Mucosa of stomach (tissue), 1 donor: ENCODE measurements around the gene RAB26.
A peak's percentile ranks its signal among the peaks of the same experiment; 100 is the strongest.

Experiments
- H3K27me3 ChIP-seq: one replicate; pipeline ENCODE4 v1.7.0; 2013; ENCODE audit warnings: mild to moderate bottlenecking, low read length; ENCODE audit not compliant: control insufficient read depth, insufficient read depth
- H3K36me3 ChIP-seq: one replicate; pipeline ENCODE4 v1.7.0; 2013; ENCODE audit warnings: low read length; ENCODE audit not compliant: control insufficient read depth, insufficient read depth
- H3K4me1 ChIP-seq: one replicate; pipeline ENCODE4 v1.7.0; 2013; ENCODE audit warnings: mild to moderate bottlenecking, low read length; ENCODE audit not compliant: control insufficient read depth, insufficient read depth
- H3K4me3 ChIP-seq: one replicate; pipeline ENCODE4 v1.7.0; 2013; ENCODE audit warnings: low read length
- H3K9ac ChIP-seq: one replicate; pipeline ENCODE4 v1.7.0; 2013; ENCODE audit warnings: mild to moderate bottlenecking, low read length, moderate library complexity
- H3K9me3 ChIP-seq: one replicate; pipeline ENCODE4 v1.7.0; 2013; ENCODE audit warnings: mild to moderate bottlenecking, low read length, moderate library complexity; ENCODE audit not compliant: control insufficient read depth
- donor health status: Pancreatic carcinoma.

Gene RAB26

GRCh38 chr16:2151188-2152091, 3.0 kb downstream of the RAB26 start:
- no peak overlapping the region for H3K4me3 ChIP-seq
- H3K27me3 ChIP-seq, result no peaks in the 10 kb centered on the region
- H3K9ac ChIP-seq, result peak overlapping the region; percentile 3
- no peaks in the 10 kb centered on the region for H3K9me3 ChIP-seq
- H3K4me1 ChIP-seq, result peaks cover 70% of the 10 kb centered on the region
- no peaks in the 10 kb centered on the region for H3K36me3 ChIP-seq

DNA sequence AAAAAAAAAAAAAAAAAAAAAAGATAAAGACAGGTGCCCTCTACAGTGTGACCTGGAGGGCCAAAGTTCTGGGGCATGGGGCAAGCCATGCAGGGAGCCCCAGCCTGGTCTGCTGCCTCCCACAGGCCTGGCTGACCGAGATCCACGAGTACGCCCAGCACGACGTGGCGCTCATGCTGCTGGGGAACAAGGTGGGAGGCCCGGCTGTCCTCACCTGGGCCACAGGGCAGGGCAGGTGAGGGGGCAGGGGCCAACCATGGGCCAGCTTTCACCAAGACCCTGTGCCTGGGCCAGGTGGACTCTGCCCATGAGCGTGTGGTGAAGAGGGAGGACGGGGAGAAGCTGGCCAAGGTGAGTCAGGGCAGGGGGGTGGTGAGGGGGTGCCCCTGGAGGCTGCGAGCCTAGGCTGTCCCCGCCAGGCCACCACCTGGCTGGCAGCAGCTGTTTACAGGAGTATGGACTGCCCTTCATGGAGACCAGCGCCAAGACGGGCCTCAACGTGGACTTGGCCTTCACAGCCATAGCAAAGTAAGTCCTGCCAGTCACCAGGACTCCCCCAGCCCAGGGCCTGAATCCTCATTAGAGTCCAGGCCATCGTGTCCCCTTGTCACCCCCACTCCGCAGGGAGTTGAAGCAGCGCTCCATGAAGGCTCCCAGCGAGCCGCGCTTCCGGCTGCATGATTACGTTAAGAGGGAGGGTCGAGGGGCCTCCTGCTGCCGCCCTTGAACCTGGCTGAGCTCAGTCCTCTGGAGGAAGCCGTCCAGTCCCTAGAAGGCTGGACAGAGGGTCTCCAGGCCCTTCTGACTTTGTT, 4.5 kb downstream of the RAB26 start:
- H3K27me3 ChIP-seq, result no peaks in the 10 kb centered on the region
- peak overlapping the region; percentile 52 for H3K4me3 ChIP-seq
- H3K36me3 ChIP-seq, result no peaks in the 10 kb centered on the region
- H3K9me3 ChIP-seq, result no peaks in the 10 kb centered on the region
- H3K9ac ChIP-seq, result peak overlapping the region; percentile 72
- H3K4me1 ChIP-seq, result peaks cover 76% of the 10 kb centered on the region

DNA sequence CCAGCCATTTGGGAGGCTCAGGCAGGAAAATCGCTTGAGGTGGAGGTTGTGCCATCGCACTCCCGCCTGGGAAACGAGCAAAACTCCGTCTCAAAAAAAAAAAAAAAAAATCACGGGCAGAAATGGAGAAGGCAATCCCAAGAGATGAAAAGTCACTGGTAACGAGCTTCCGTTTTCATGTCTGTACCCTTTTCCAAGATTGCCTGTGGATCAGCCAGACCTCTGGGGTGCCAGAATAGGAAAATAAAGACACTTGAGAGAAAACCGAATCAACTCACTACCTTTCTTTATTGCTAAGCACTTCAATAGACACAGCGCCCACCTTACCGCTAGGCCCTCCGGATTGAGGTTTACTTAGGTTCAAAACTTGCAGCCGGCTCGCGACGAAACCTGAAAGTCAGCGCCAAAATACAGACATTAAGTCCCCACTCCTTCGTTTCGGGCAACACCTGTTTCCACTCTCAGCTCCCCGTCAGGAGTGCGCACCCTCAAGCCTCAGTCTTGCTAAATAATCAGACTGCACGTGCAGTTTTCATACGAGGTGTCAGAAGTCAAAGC, 6.2 kb downstream of the RAB26 start:
- H3K4me3 ChIP-seq, result peak overlapping the region; percentile 52
- peaks cover 79% of the 10 kb centered on the region for H3K4me1 ChIP-seq
- H3K9ac ChIP-seq, result peak overlapping the region; percentile 72
- H3K9me3 ChIP-seq, result no peaks in the 10 kb centered on the region
- no peaks in the 10 kb centered on the region for H3K36me3 ChIP-seq
- no peaks in the 10 kb centered on the region for H3K27me3 ChIP-seq

GRCh38 chr16:2155091-2155950, 6.9 kb downstream of the RAB26 start, which contains the start of gene TRAF7:
Gene TRAF7, plus strand, starts transcription at chr16:2155782. Its CDS starts 8,139 bp downstream, at chr16:2163921.
- Histone ChIP-seq H3K4me3 (peak within 1 kb of the TSS; percentile 72), H3K9ac (peak within 1 kb of the TSS; percentile 72), H3K36me3 (no peaks in the 10 kb centered on the region), H3K9me3 (no peaks in the 10 kb centered on the region), H3K4me1 (peaks cover 79% of the 10 kb centered on the region), H3K27me3 (no peaks in the 10 kb centered on the region)

- no peaks in the 10 kb centered on the region for H3K9me3 ChIP-seq
- no peaks in the 10 kb centered on the region for H3K27me3 ChIP-seq
- H3K4me1 ChIP-seq, result peaks cover 78% of the 10 kb centered on the region
- peak overlapping the region; percentile 66 for H3K9ac ChIP-seq
- peak overlapping the region; percentile 72 for H3K4me3 ChIP-seq
- H3K36me3 ChIP-seq, result no peaks in the 10 kb centered on the region
Measured at GRCh38 chr16:2155977-2156848, 7.8 kb downstream of the RAB26 start.

GRCh38 chr16:2156849-2157224, 8.4 kb downstream of the RAB26 start:
- no peaks in the 10 kb centered on the region for H3K36me3 ChIP-seq
- H3K9me3 ChIP-seq, result no peaks in the 10 kb centered on the region
- H3K4me3 ChIP-seq, result peak overlapping the region; percentile 27
- H3K9ac ChIP-seq, result peak overlapping the region; percentile 66
- H3K27me3 ChIP-seq, result no peaks in the 10 kb centered on the region
- H3K4me1 ChIP-seq, result peaks cover 78% of the 10 kb centered on the region

GRCh38 chr16:2157480-2158261, 9.2 kb downstream of the RAB26 start:
- Histone ChIP-seq H3K27me3 (no peaks in the 10 kb centered on the region), H3K4me1 (peaks cover 78% of the 10 kb centered on the region), H3K36me3 (no peaks in the 10 kb centered on the region), H3K9me3 (no peaks in the 10 kb centered on the region), H3K9ac (peak overlapping the region; percentile 66), H3K4me3 (peak overlapping the region; percentile 27)

GRCh38 chr16:2158262-2158638, 9.8 kb downstream of the RAB26 start:
- Histone ChIP-seq H3K27me3 (no peaks in the 10 kb centered on the region), H3K4me1 (peaks cover 78% of the 10 kb centered on the region), H3K4me3 (no peak overlapping the region), H3K9ac (peak overlapping the region; percentile 66), H3K36me3 (no peaks in the 10 kb centered on the region), H3K9me3 (no peaks in the 10 kb centered on the region)

DNA sequence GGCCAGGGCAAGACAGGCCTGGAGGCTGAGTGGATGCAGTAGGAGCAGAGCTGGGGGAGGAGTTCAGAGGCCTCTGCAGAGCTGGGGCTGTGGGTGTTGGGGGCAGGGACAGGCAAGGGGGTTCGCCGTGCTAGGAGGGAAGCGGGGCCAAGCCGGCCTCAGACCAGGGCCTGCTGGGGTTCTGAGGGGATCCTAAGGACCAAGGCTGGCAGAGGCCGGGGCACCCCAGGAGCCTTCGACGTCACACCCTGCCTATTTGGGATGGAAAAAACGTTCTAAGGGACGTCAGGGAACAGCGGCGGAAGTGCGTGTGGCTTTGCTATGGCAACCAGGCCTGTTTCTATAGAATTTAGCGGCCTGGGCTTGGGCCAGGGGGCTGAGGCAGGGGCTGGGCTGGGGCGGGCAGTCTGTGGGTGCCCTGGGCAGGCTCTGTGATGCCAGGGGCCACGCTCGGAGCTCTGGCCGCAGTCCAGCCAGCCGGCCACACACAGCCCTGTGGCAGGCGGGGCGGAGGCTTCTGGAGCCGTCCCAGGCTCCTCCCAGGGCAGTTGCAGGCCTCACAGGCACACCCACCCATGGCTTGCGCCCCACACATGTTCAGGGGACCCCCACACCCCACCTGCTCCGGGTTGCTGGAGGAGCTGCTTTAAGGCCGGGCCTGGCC, 10.9 kb downstream of the RAB26 start:
- peaks cover 78% of the 10 kb centered on the region for H3K4me1 ChIP-seq
- no peaks in the 10 kb centered on the region for H3K27me3 ChIP-seq
- H3K9me3 ChIP-seq, result no peaks in the 10 kb centered on the region
- H3K4me3 ChIP-seq, result no peak overlapping the region
- peak overlapping the region; percentile 66 for H3K9ac ChIP-seq
- no peaks in the 10 kb centered on the region for H3K36me3 ChIP-seq
